IMR-90 (cell line): Measurements from ENCODE around the gene DHX40. TPM values are rescaled to one million over a fixed set of nuclear protein-coding genes. Genes with fewer than 3 reads are reported as not detected.

Experiments
- ATAC-seq: fragments of 200-7000 bp; cut with Tn5 transposase; 2 replicates; pipeline ENCODE4 v1.9.1; 2020; ENCODE audit warnings: low read depth, mild to moderate bottlenecking, moderate library complexity
- BruUV-seq: library from RNA; stranded (reverse); fragments of 400-500 nt; replicated peaks from 2 replicates; lab custom pipeline; 2021; lab: Mats Ljungman, UMichigan
- CTCF ChIA-PET: fragments of 300-600 bp; formaldehyde crosslinking; extraction: SDS; loops from one replicate; lab custom pipeline; 2021; ENCODE audit warnings: antibody characterized with exemption; lab: Yijun Ruan, JAX
- POLR2A ChIA-PET: fragments of 300-600 bp; sonication (Branson Sonifier 250); formaldehyde crosslinking; loops from one replicate; lab custom pipeline; 2022; ENCODE audit warnings: antibody characterized with exemption; ENCODE audit not compliant: unreplicated experiment; lab: Charles Lee
- DNase-seq: peaks from one replicate; pipeline ENCODE4 v3.0.0; 2013
- H2AFZ ChIP-seq: replicated peaks from 2 replicates; pipeline ENCODE3; 2013; ENCODE audit warnings: low read length, mild to moderate bottlenecking; ENCODE audit not compliant: poor library complexity
- H2AK5ac ChIP-seq: 2 replicates; pipeline ENCODE4 v1.6.1; 2013; ENCODE audit warnings: low read depth, low read length, inconsistent platforms
- H2AK9ac ChIP-seq: replicated peaks from 2 replicates; pipeline ENCODE3; 2013; ENCODE audit warnings: mild to moderate bottlenecking, low read depth, low read length, moderate library complexity; ENCODE audit not compliant: poor library complexity
- H2BK120ac ChIP-seq: 2 replicates; pipeline ENCODE4 v1.6.1; 2013; ENCODE audit warnings: low read depth, low read length, inconsistent platforms
- H2BK15ac ChIP-seq: 3 replicates; pipeline ENCODE4 v1.6.1; 2013; ENCODE audit warnings: low read depth, low read length, inconsistent platforms
- H2BK20ac ChIP-seq: 2 replicates; pipeline ENCODE4 v1.6.1; 2013; ENCODE audit warnings: low read depth, mild to moderate bottlenecking, inconsistent platforms, low read length, moderate library complexity
- H2BK5ac ChIP-seq: 2 replicates; pipeline ENCODE4 v1.6.1; 2013; ENCODE audit warnings: mild to moderate bottlenecking, low read depth, low read length, inconsistent platforms; ENCODE audit not compliant: poor library complexity, severe bottlenecking
- H3K14ac ChIP-seq: replicated peaks from 2 replicates; pipeline ENCODE4 v1.6.1; 2013; ENCODE audit warnings: low read depth, low read length, inconsistent platforms
- H3K18ac ChIP-seq: 2 replicates; pipeline ENCODE4 v1.6.1; 2013; ENCODE audit warnings: low read depth, low read length, control low read depth
- H3K23ac ChIP-seq: 2 replicates; pipeline ENCODE4 v1.6.1; 2013; ENCODE audit warnings: low read depth, low read length, inconsistent platforms
- H3K27ac ChIP-seq: 2 replicates; pipeline ENCODE4 v1.5.1; 2013; ENCODE audit warnings: mild to moderate bottlenecking, control low read depth, low read length; ENCODE audit not compliant: insufficient read depth
- H3K27me3 ChIP-seq: 2 replicates; pipeline ENCODE4 v1.6.1; 2013; ENCODE audit warnings: low read length; ENCODE audit not compliant: control insufficient read depth, insufficient read depth
- H3K36me3 ChIP-seq: 2 replicates; pipeline ENCODE4 v1.6.1; 2013; ENCODE audit warnings: low read length, mixed read lengths; ENCODE audit not compliant: control insufficient read depth, insufficient read depth
- H3K4ac ChIP-seq: 2 replicates; pipeline ENCODE4 v1.6.1; 2013; ENCODE audit warnings: low read depth, low read length, inconsistent platforms
- H3K4me1 ChIP-seq: 2 replicates; pipeline ENCODE4 v1.6.1; 2013; ENCODE audit warnings: low read length, mixed read lengths; ENCODE audit not compliant: control insufficient read depth, insufficient read depth
- H3K4me2 ChIP-seq: 2 replicates; pipeline ENCODE4 v1.6.1; 2013; ENCODE audit warnings: low read depth, mild to moderate bottlenecking, control low read depth, low read length, moderate library complexity
- H3K4me3 ChIP-seq: 2 replicates; pipeline ENCODE4 v1.5.1; 2013; ENCODE audit warnings: low read depth, mild to moderate bottlenecking, control low read depth, low read length, moderate library complexity; ENCODE audit not compliant: insufficient read depth
- H3K56ac ChIP-seq: 2 replicates; pipeline ENCODE4 v1.6.1; 2013; ENCODE audit warnings: low read length, inconsistent platforms; ENCODE audit not compliant: insufficient read depth; ENCODE audit errors: extremely low read depth
- H3K79me1 ChIP-seq, 2 experiments: 2 replicates each; pipeline ENCODE4 v1.6.1; 2013; ENCODE audit warnings: low read length in 2 of 2, inconsistent platforms in 1 of 2, low read depth in 1 of 2
- H3K9ac ChIP-seq: 2 replicates; pipeline ENCODE4 v1.6.1; 2013; ENCODE audit warnings: low read depth, low read length, control low read depth
- H3K9me1 ChIP-seq: 2 replicates; pipeline ENCODE4 v1.6.1; 2013; ENCODE audit warnings: low read length, inconsistent platforms; ENCODE audit not compliant: insufficient read depth
- H3K9me3 ChIP-seq: 2 replicates; pipeline ENCODE4 v1.6.1; 2013; ENCODE audit warnings: low read length; ENCODE audit not compliant: control insufficient read depth, insufficient read depth
- H4K20me1 ChIP-seq: 2 replicates; pipeline ENCODE4 v1.6.1; 2013; ENCODE audit warnings: low read length, inconsistent platforms; ENCODE audit not compliant: insufficient read depth
- H4K5ac ChIP-seq: 2 replicates; pipeline ENCODE4 v1.6.1; 2013; ENCODE audit warnings: mild to moderate bottlenecking, low read depth, low read length, control low read depth
- H4K8ac ChIP-seq, 2 experiments: 2 replicates each; pipeline ENCODE4 v1.6.1; 2013; ENCODE audit warnings: low read depth in 2 of 2, low read length in 2 of 2, control low read depth in 1 of 2, inconsistent platforms in 1 of 2
- H4K91ac ChIP-seq: 2 replicates; pipeline ENCODE4 v1.6.1; 2013; ENCODE audit warnings: low read depth, low read length, inconsistent platforms; ENCODE audit not compliant: insufficient read depth
- BHLHE40 ChIP-seq: fragments of 150-350 bp; IDR thresholded peaks from 2 replicates; pipeline ENCODE4 v1.6.1; 2016; ENCODE audit warnings: mild to moderate bottlenecking, low read depth, low read length
- CHD1 ChIP-seq: IDR thresholded peaks from 2 replicates; pipeline ENCODE4 v1.6.1; 2012; ENCODE audit warnings: low read depth, low read length, improper control_type of control experiment
- ELK1 ChIP-seq: fragments of 150-350 bp; IDR thresholded peaks from 2 replicates; pipeline ENCODE4 v1.6.1; 2016; ENCODE audit warnings: low read depth, mild to moderate bottlenecking, low read length, moderate library complexity, borderline replicate concordance
- MAZ ChIP-seq: IDR thresholded peaks from 2 replicates; pipeline ENCODE4 v1.6.1; 2012; ENCODE audit warnings: low read depth, mild to moderate bottlenecking, low read length, improper control_type of control experiment, moderate library complexity, borderline replicate concordance
- NFE2L2 ChIP-seq: fragments of 150-350 bp; IDR thresholded peaks from 2 replicates; pipeline ENCODE4 v1.6.1; 2016; ENCODE audit warnings: low read depth, mild to moderate bottlenecking, low read length
- RCOR1 ChIP-seq: IDR thresholded peaks from 2 replicates; pipeline ENCODE4 v1.6.1; 2012; ENCODE audit warnings: mild to moderate bottlenecking, low read length, improper control_type of control experiment; ENCODE audit not compliant: insufficient replicate concordance
- RFX5 ChIP-seq: IDR thresholded peaks from 2 replicates; pipeline ENCODE4 v1.8.0; 2012; ENCODE audit warnings: low read depth, mild to moderate bottlenecking, low read length, moderate library complexity
- SMC3 ChIP-seq: fragments of 150-350 bp; IDR thresholded peaks from 2 replicates; pipeline ENCODE4 v1.6.1; 2016; ENCODE audit warnings: low read depth, mild to moderate bottlenecking, antibody characterized with exemption, low read length, moderate library complexity
- USF2 ChIP-seq: fragments of 150-350 bp; IDR thresholded peaks from 2 replicates; pipeline ENCODE4 v1.6.1; 2017; ENCODE audit warnings: mild to moderate bottlenecking, antibody characterized with exemption, low read length, low read depth
- WGBS, 2 experiments: methylation state at CpG; one replicate each; pipeline versions ENCODE4 v1.1.5 to v1.1.7; 2013; ENCODE audit warnings: missing lambda C conversion rate in 2 of 2; ENCODE audit not compliant: insufficient read length in 1 of 2; ENCODE audit errors: extremely low coverage in 2 of 2; 5-methylcytosine and 5-hydroxymethylcytosine counted together
- dilution Hi-C: fragments of 300-500 bp; cut with HindIII; formaldehyde crosslinking; loops from one replicate; pipeline ENCODE4 v1.14.3; 2018; ENCODE audit warnings: low sequenced_read_pairs; ENCODE audit not compliant: unreplicated experiment
- in situ Hi-C: fragments of 300-500 bp; cut with MboI; formaldehyde crosslinking; loops from 3 replicates; pipeline ENCODE4 v1.14.3; 2019; ENCODE audit warnings: low sequenced_read_pairs, inconsistent platforms, mixed read lengths
- intact Hi-C: fragments of 100-400 bp; cut with micrococcal nuclease; formaldehyde crosslinking; loops from 2 replicates; pipeline ENCODE4 v1.10.0; 2022
- polyA plus RNA-seq, 3 experiments: library from polyadenylated mRNA; depleted of rRNA; stranded (reverse); fragments of >200 nt; gene quantifications; 2 replicates each; pipeline ENCODE4 v1.2.3, GENCODE V29; 2012; ENCODE audit warnings: low replicate concordance in 1 of 3
- total RNA-seq: library from RNA; depleted of rRNA; stranded (reverse); fragments of >200 nt; gene quantifications from 2 replicates; pipeline ENCODE4 v1.2.3, GENCODE V29; 2012

Gene DHX40
- total and polyA plus RNA-seq, 2 of the 4 experiments (the other 2 are of a cell fraction) = 17.4 to 44.4 TPM

GRCh38 chr17:59530531-59530930 is 34.9 kb upstream of the DHX40 start:
- no peak overlapping the region for H3K4me3 ChIP-seq
- whole genome bisulfite sequencing, 2 experiments = no CpG with 5 or more reads among the region's 1 CpG
- no peak overlapping the region for H3K14ac ChIP-seq
- ChIA-PET CTCF (no interaction called here), POLR2A (interaction anchor here (0.6 kb wide), 1 partner anchor 38 kb away, joined by 6 read pairs; no protein-coding TSS in a partner anchor)
- no peaks in the 10 kb centered on the region for H3K9me1 ChIP-seq
- H3K23ac ChIP-seq = no peak overlapping the region
- no peak overlapping the region for H2AFZ ChIP-seq
- no peak overlapping the region for H3K4ac ChIP-seq
- dilution Hi-C loops = no loop called here
- H4K20me1 ChIP-seq = no peaks in the 10 kb centered on the region
- no peak for ATAC-seq
- no peak overlapping the region for H2BK20ac ChIP-seq
- TF ChIP-seq NFE2L2 (no peak), USF2 (no peak), MAZ (no peak), RFX5 (no peak), CHD1 (no peak), SMC3 (no peak), RCOR1 (no peak), BHLHE40 (no peak), ELK1 (no peak)
- H3K18ac ChIP-seq = no peak overlapping the region
- no peak overlapping the region for H3K9ac ChIP-seq
- H2AK9ac ChIP-seq = no peak overlapping the region
- no peaks in the 10 kb centered on the region for H3K79me1 ChIP-seq
- no peak overlapping the region for H3K4me2 ChIP-seq
- H4K91ac ChIP-seq = no peak overlapping the region
- H4K8ac ChIP-seq = no peak overlapping the region
- H3K27ac ChIP-seq = no peak overlapping the region
- H3K27me3 ChIP-seq = peaks cover 16% of the 10 kb centered on the region
- H3K4me1 ChIP-seq = no peaks in the 10 kb centered on the region
- H2AK5ac ChIP-seq = no peak overlapping the region
- no peak overlapping the region for H3K56ac ChIP-seq
- H2BK5ac ChIP-seq = no peak overlapping the region
- H3K9me3 ChIP-seq = no peaks in the 10 kb centered on the region
- no peak overlapping the region for H4K5ac ChIP-seq
- H2BK15ac ChIP-seq = no peak overlapping the region
- H2BK120ac ChIP-seq = no peak overlapping the region
- intact Hi-C loops = no loop called here
- in situ Hi-C loops = no loop called here
- no TSS peak for BruUV-seq
- H3K36me3 ChIP-seq = no peaks in the 10 kb centered on the region
- no peak for DNase-seq
